Cardiac fibroblast (primary cell): ENCODE data around the gene SYNPO2.

ENCODE experiments used
- DNase-seq, 2 donors: peaks; one replicate each; pipeline versions ENCODE4 v3.0.0 to v3.0.0-alpha.2; 2010; ENCODE audit warnings: low read depth in 2 of 2
- H3K4me3 ChIP-seq, 2 donors: replicated peaks in 1 of 2; 1 replicate in 1 of 2; 2 replicates in 1 of 2; pipeline ENCODE4 v1.5.1; 2011; ENCODE audit warnings: low read depth in 2 of 2, low read length in 2 of 2, mild to moderate bottlenecking in 2 of 2, moderate library complexity in 1 of 2
- CTCF ChIP-seq: IDR thresholded peaks from one replicate; pipeline ENCODE4 v1.5.1; 2011; ENCODE audit warnings: low read depth, mild to moderate bottlenecking, low read length, inconsistent platforms

SYNPO2 gene

GRCh38 chr4:118846979-118847378, 41.7 kb upstream of the SYNPO2 start:
- no peak overlapping the region for H3K4me3 ChIP-seq
- no peak for TF ChIP-seq CTCF
- no peak for DNase-seq

GRCh38 chr4:118848242-118848641, 40.4 kb upstream of the SYNPO2 start:
- no peak overlapping the region for H3K4me3 ChIP-seq
- no peak for TF ChIP-seq CTCF
- no peak for DNase-seq

GRCh38 chr4:118848901-118849300, 39.8 kb upstream of the SYNPO2 start:
- no peak for DNase-seq
- no peak overlapping the region for H3K4me3 ChIP-seq
- no peak for TF ChIP-seq CTCF

- H3K4me3 ChIP-seq: peak overlapping the region in 1 of 2 donors; percentile 37
- no peak for TF ChIP-seq CTCF
- no peak for DNase-seq
Measured at GRCh38 chr4:118849867-118850487, 38.7 kb upstream of the SYNPO2 start.

GRCh38 chr4:118850488-118851173, 38.0 kb upstream of the SYNPO2 start:
- peak; percentile 32 to 33 for DNase-seq
- no peak for TF ChIP-seq CTCF
- H3K4me3 ChIP-seq: peak overlapping the region; percentile 19 to 37

GRCh38 chr4:118857760-118858159, 30.9 kb upstream of the SYNPO2 start:
- H3K4me3 ChIP-seq: no peak overlapping the region
- no peak for DNase-seq
- no peak for TF ChIP-seq CTCF
